HG02938 (cell line): ENCODE results near the gene OR2AT4.
"Not testable (repeated sequence)": the region's sequence is repeated elsewhere in the genome, so short reads cannot be mapped to it uniquely, and the experiment has no call there.

Experiments
- ATAC-seq: cut with Tn5 transposase; IDR thresholded peaks from one replicate; pipeline ENCODE4 v1.9.1; 2021; ENCODE audit warnings: mild to moderate bottlenecking, moderate library complexity; ENCODE audit not compliant: unreplicated experiment

OR2AT4 gene

GRCh38 chr11:75068993-75069392, 27.7 kb downstream of the OR2AT4 start:
- ATAC-seq: no peak

- ATAC-seq: no peak
Measured at GRCh38 chr11:75068559-75068958, 28.1 kb downstream of the OR2AT4 start.

- ATAC-seq: no peak
Measured at GRCh38 chr11:75066061-75066460, 30.6 kb downstream of the OR2AT4 start.

GRCh38 chr11:75063741-75064314, 32.8 kb downstream of the OR2AT4 start:
- ATAC-seq: no peak

GRCh38 chr11:75059299-75059698, 37.4 kb downstream of the OR2AT4 start:
- no peak for ATAC-seq

- no peak for ATAC-seq
Measured at GRCh38 chr11:75056814-75057213, 39.9 kb downstream of the OR2AT4 start.

- no peak for ATAC-seq
Measured at GRCh38 chr11:75055511-75055910, 41.2 kb downstream of the OR2AT4 start.

- no peak for ATAC-seq
Measured at GRCh38 chr11:75052457-75052856, 44.2 kb downstream of the OR2AT4 start.

- ATAC-seq: no peak
Measured at GRCh38 chr11:75051043-75051442, 45.6 kb downstream of the OR2AT4 start.

- ATAC-seq: no peak
Measured at GRCh38 chr11:75050516-75050915, 46.2 kb downstream of the OR2AT4 start.

- not testable (repeated sequence) for ATAC-seq
Measured at GRCh38 chr11:75049501-75050266, 47.0 kb downstream of the OR2AT4 start.

GRCh38 chr11:75047191-75047590, 49.5 kb downstream of the OR2AT4 start:
- ATAC-seq: no peak

GRCh38 chr11:75046668-75047067, 50.0 kb downstream of the OR2AT4 start:
- not testable (repeated sequence) for ATAC-seq

GRCh38 chr11:75044381-75045170, 52.1 kb downstream of the OR2AT4 start:
- not testable (repeated sequence) for ATAC-seq

- ATAC-seq: not testable (repeated sequence)
Measured at GRCh38 chr11:75041821-75042220, 54.9 kb downstream of the OR2AT4 start.

GRCh38 chr11:75041263-75041662, 55.4 kb downstream of the OR2AT4 start:
- no peak for ATAC-seq

- no peak for ATAC-seq
Measured at GRCh38 chr11:75040167-75040770, 56.4 kb downstream of the OR2AT4 start.

GRCh38 chr11:75035911-75036565, 60.6 kb downstream of the OR2AT4 start:
- no peak for ATAC-seq

- ATAC-seq: no peak
Measured at GRCh38 chr11:75035256-75035655, 61.4 kb downstream of the OR2AT4 start.

GRCh38 chr11:75033916-75034315, 62.8 kb downstream of the OR2AT4 start:
- ATAC-seq: no peak

GRCh38 chr11:75032550-75032935, 64.1 kb downstream of the OR2AT4 start:
- ATAC-seq: no peak
